Neural progenitor cell (in vitro differentiated cells): ENCODE data around the gene HTRA2. TPM values are rescaled to one million over a fixed set of nuclear protein-coding genes. Genes with fewer than 3 reads are reported as not detected.

Experiments used
- DNase-seq: peaks from one replicate; pipeline ENCODE4 v3.0.0-alpha.2; 2016; ENCODE audit warnings: low spot score
- H2AFZ ChIP-seq: fragments of 200-600 bp; sonication (generic); replicated peaks from 2 replicates; pipeline ENCODE4 v1.6.1; 2016; ENCODE audit warnings: antibody characterized with exemption
- H3F3A ChIP-seq: fragments of 200-600 bp; sonication (generic); 2 replicates; pipeline ENCODE4 v1.6.1; 2016; ENCODE audit warnings: antibody characterized with exemption, low read depth
- H3K27ac ChIP-seq: fragments of 200-600 bp; sonication (generic); 2 replicates; pipeline ENCODE4 v1.5.1; 2016; ENCODE audit warnings: mild to moderate bottlenecking
- H3K27me3 ChIP-seq: fragments of 200-600 bp; sonication (generic); 2 replicates; pipeline ENCODE4 v1.6.1; 2016; ENCODE audit warnings: mild to moderate bottlenecking, moderate library complexity
- H3K36me3 ChIP-seq: fragments of 200-600 bp; sonication (generic); 2 replicates; pipeline ENCODE4 v1.5.1; 2016
- H3K4me1 ChIP-seq: fragments of 200-600 bp; sonication (generic); 2 replicates; pipeline ENCODE4 v1.6.1; 2016; ENCODE audit warnings: mixed run types
- H3K4me2 ChIP-seq: fragments of 200-600 bp; sonication (generic); 2 replicates; pipeline ENCODE4 v1.6.1; 2016
- H3K4me3 ChIP-seq: fragments of 200-600 bp; sonication (generic); 2 replicates; pipeline ENCODE4 v1.5.1; 2016
- H3K79me2 ChIP-seq: fragments of 200-600 bp; sonication (generic); 2 replicates; pipeline ENCODE4 v1.6.1; 2016; ENCODE audit warnings: low read depth
- H3K9ac ChIP-seq: fragments of 200-600 bp; sonication (generic); 2 replicates; pipeline ENCODE4 v1.6.1; 2016
- H3K9me3 ChIP-seq: fragments of 200-600 bp; sonication (generic); 2 replicates; pipeline ENCODE4 v1.5.1; 2016; ENCODE audit warnings: low read depth
- H4K20me1 ChIP-seq: fragments of 200-600 bp; sonication (generic); 2 replicates; pipeline ENCODE4 v1.6.1; 2016; ENCODE audit warnings: low read depth
- H3K27ac Mint-ChIP-seq: 3 replicates; pipeline ENCODE4 v1.8.0; 2021; ENCODE audit warnings: mixed read lengths
- H3K27me3 Mint-ChIP-seq: 2 replicates; pipeline ENCODE4 v1.8.0; 2022; ENCODE audit warnings: low read depth, mild to moderate bottlenecking, inconsistent platforms, moderate library complexity, mixed read lengths; ENCODE audit not compliant: insufficient read depth
- H3K36me3 Mint-ChIP-seq: 3 replicates; pipeline ENCODE4 v1.8.0; 2021; ENCODE audit warnings: mixed read lengths
- H3K4me1 Mint-ChIP-seq: 3 replicates; pipeline ENCODE4 v1.8.0; 2021; ENCODE audit warnings: mixed read lengths
- H3K4me3 Mint-ChIP-seq: 3 replicates; pipeline ENCODE4 v1.8.0; 2021; ENCODE audit warnings: mild to moderate bottlenecking, moderate library complexity, mixed read lengths
- H3K9me3 Mint-ChIP-seq: 3 replicates; pipeline ENCODE4 v1.8.0; 2020; ENCODE audit warnings: mixed read lengths
- EZH2 ChIP-seq: fragments of 200-600 bp; sonication (generic); IDR thresholded peaks from 2 replicates; pipeline ENCODE4 v1.6.1; 2017; ENCODE audit warnings: antibody characterized with exemption, mild to moderate bottlenecking, moderate library complexity
- EZH2phosphoT487 ChIP-seq: fragments of 200-600 bp; sonication (generic); IDR thresholded peaks from 2 replicates; pipeline ENCODE4 v1.6.1; 2017; ENCODE audit warnings: antibody characterized with exemption
- total RNA-seq: library from RNA; depleted of rRNA; stranded (reverse); fragments of >200 nt; gene quantifications from 2 replicates; pipeline ENCODE4 v1.2.3, GENCODE V29; 2015; ENCODE audit warnings: low replicate concordance
- TF ChIP-seq, protein P1 (sequence below): fragments of 200-600 bp; sonication (generic); IDR thresholded peaks from 2 replicates; pipeline ENCODE4 v1.5.1; 2017; ENCODE audit warnings: antibody characterized with exemption, mild to moderate bottlenecking

The HTRA2 gene
- total RNA-seq, 1 donor from 2014 or later: 18.5 TPM

DNA sequence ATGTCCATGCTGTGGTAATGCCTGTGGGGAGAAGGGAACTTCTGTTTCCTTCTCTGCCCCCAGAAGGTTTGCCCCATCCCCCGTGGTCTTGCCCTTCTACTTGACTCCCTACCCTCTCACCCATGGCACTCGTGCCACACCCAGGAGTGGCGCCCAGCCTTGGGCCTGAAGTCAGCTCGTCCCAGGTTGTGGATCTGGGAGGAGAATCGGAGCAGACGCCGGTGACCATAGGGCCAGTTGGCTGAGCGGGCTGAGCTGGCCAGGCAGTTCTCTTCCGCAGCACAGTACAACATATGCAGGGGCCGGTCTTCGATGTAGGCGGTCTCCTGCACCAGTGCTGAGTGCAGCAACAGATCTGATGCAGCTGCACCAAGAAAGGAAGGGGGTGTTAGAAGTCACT is 4.7 kb downstream of the HTRA2 start:
- no peak overlapping the region for H3K9ac ChIP-seq
- no peak overlapping the region for H2AFZ ChIP-seq
- Mint-ChIP-seq H3K36me3 (peaks cover 16% of the 10 kb centered on the region), H3K4me3 (no peak overlapping the region), H3K9me3 (no peaks in the 10 kb centered on the region), H3K4me1 (peaks cover 17% of the 10 kb centered on the region), H3K27ac (no peak overlapping the region), H3K27me3 (peaks cover 8% of the 10 kb centered on the region)
- no peak overlapping the region for H3K4me3 ChIP-seq
- H3K9me3 ChIP-seq: no peaks in the 10 kb centered on the region
- H3K36me3 ChIP-seq: no peaks in the 10 kb centered on the region
- H3K4me2 ChIP-seq: no peak overlapping the region
- no peak for DNase-seq
- peaks cover 10% of the 10 kb centered on the region for H3K4me1 ChIP-seq
- H3K27me3 ChIP-seq: no peaks in the 10 kb centered on the region
- no peak overlapping the region for H3K27ac ChIP-seq
- H3K79me2 ChIP-seq: peaks cover 17% of the 10 kb centered on the region
- no peaks in the 10 kb centered on the region for H4K20me1 ChIP-seq
- H3F3A ChIP-seq: peaks cover 12% of the 10 kb centered on the region
- TF ChIP-seq EZH2phosphoT487: no peak
- TF ChIP-seq, protein P1, sequence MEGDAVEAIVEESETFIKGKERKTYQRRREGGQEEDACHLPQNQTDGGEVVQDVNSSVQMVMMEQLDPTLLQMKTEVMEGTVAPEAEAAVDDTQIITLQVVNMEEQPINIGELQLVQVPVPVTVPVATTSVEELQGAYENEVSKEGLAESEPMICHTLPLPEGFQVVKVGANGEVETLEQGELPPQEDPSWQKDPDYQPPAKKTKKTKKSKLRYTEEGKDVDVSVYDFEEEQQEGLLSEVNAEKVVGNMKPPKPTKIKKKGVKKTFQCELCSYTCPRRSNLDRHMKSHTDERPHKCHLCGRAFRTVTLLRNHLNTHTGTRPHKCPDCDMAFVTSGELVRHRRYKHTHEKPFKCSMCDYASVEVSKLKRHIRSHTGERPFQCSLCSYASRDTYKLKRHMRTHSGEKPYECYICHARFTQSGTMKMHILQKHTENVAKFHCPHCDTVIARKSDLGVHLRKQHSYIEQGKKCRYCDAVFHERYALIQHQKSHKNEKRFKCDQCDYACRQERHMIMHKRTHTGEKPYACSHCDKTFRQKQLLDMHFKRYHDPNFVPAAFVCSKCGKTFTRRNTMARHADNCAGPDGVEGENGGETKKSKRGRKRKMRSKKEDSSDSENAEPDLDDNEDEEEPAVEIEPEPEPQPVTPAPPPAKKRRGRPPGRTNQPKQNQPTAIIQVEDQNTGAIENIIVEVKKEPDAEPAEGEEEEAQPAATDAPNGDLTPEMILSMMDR: no peak
- TF ChIP-seq EZH2: no peak

DNA sequence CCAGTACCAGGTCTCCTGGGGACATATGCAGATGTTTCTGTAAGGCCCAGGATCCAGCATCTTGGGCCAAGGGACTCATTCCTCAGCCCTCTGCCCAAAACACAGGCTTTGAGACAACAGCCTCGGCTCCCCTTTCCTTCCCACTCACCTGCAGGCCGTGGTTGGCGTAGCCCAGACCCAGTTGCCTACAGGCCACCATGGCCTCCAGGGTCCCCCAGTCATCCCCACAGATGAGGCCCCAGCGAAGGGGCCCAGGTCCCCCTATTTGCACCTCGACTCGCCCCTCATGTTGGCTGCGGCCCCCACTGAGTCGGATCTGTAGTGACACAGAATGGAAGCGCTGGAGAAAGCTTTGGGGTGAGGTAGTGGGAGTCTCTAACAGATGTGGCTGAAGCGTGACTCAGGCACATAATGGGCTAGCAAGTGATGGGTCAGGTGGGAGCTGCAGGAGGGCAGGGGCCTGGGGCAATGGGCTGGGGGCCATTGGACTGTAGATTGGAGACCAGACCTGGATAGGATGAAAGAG is 5.8 kb downstream of the HTRA2 start:
- no peaks in the 10 kb centered on the region for H3K36me3 ChIP-seq
- H2AFZ ChIP-seq: no peak overlapping the region
- Mint-ChIP-seq H3K4me3 (no peak overlapping the region), H3K27ac (no peak overlapping the region), H3K9me3 (no peaks in the 10 kb centered on the region), H3K4me1 (peaks cover 16% of the 10 kb centered on the region), H3K27me3 (peaks cover 11% of the 10 kb centered on the region), H3K36me3 (peaks cover 16% of the 10 kb centered on the region)
- H3K4me1 ChIP-seq: peaks cover 9% of the 10 kb centered on the region
- H3K4me2 ChIP-seq: no peak overlapping the region
- no peak for DNase-seq
- peaks cover 12% of the 10 kb centered on the region for H3K79me2 ChIP-seq
- no peak overlapping the region for H3K27ac ChIP-seq
- TF ChIP-seq, protein P1: no peak
- TF ChIP-seq EZH2phosphoT487 (no peak), EZH2 (no peak)
- H3K9me3 ChIP-seq: no peaks in the 10 kb centered on the region
- no peaks in the 10 kb centered on the region for H4K20me1 ChIP-seq
- no peaks in the 10 kb centered on the region for H3K27me3 ChIP-seq
- H3F3A ChIP-seq: peaks cover 12% of the 10 kb centered on the region
- no peak overlapping the region for H3K4me3 ChIP-seq
- no peak overlapping the region for H3K9ac ChIP-seq

DNA sequence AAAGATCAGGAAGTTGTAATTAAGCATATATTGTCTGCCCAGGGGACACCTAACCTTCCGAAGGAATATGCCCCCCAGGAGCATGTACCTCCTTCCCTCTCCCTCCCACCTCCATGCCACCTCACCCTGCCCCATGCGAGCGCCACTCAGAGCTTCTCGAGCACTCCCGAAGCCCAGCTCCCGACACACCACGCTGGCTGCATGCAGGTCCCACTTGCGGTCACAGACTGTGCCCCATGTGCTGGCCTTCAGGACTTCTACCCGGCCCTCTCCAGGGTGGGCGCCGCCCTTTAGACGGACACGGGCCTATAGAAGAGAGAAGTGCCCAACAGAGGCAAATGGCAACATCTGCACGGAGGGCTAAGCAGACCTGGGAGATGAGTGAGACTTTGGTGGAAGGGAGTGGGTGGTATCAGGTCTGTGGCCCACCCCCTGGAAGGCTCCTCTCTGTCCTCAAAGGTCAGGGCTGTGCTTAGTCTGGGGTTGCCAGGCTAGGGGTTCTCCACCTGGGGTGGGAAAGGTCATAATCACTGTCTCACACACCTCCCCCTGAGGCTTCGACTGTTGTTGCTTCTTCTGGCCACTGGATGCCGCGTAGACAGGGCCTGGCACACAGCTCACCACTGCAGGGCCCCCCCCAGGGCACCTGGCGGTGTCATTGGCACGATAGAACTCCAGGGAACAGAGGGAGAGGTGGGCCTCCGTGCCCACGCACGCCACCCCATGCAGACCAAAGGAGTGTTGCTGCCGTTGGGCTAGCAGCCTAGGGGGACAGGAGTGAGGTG is 6.6 kb downstream of the HTRA2 start:
- Histone ChIP-seq H3K27ac (no peak overlapping the region), H2AFZ (no peak overlapping the region), H3K4me2 (no peak overlapping the region), H3K27me3 (no peaks in the 10 kb centered on the region), H3K36me3 (no peaks in the 10 kb centered on the region), H3K79me2 (peaks cover 4% of the 10 kb centered on the region), H3K9ac (no peak overlapping the region), H3K4me3 (no peak overlapping the region), H3F3A (peaks cover 9% of the 10 kb centered on the region), H3K4me1 (peaks cover under 1% of the 10 kb centered on the region), H3K9me3 (no peaks in the 10 kb centered on the region), H4K20me1 (no peaks in the 10 kb centered on the region)
- Mint-ChIP-seq H3K27me3 (peaks cover 11% of the 10 kb centered on the region), H3K36me3 (peaks cover 16% of the 10 kb centered on the region), H3K4me3 (no peak overlapping the region), H3K4me1 (peaks cover 8% of the 10 kb centered on the region), H3K9me3 (no peaks in the 10 kb centered on the region), H3K27ac (no peak overlapping the region)
- TF ChIP-seq, protein P1: no peak
- TF ChIP-seq EZH2 (no peak), EZH2phosphoT487 (no peak)
- DNase-seq: no peak
